ENCODE data around the gene SERPINB1. TPM values are rescaled to one million over a fixed set of nuclear protein-coding genes. Genes with fewer than 3 reads are reported as not detected.

SERPINB1 gene
- 47.3 to 55.2 TPM (median 50.6 TPM) in 5 replicates for total RNA-seq (2022; extraction: Qiagen RNA extraction; ENCODE audit: low read depth)

GRCh38 chr6:2841264-2842138 lies at the start of gene SERPINB1:
Gene SERPINB1, minus strand, starts transcription at chr6:2841863. Its CDS starts 1,277 bp downstream, at chr6:2840586.

Other genes starting within 250 kb of the SERPINB1 start
- gene MYLK4, start 90.9 kb downstream of the SERPINB1 start, total RNA-seq (2022; extraction: Qiagen RNA extraction; ENCODE audit: low read depth), result 0.10 to 0.15 TPM (median 0.12 TPM) in 5 replicates
- gene WRNIP1, start 76.5 kb downstream of the SERPINB1 start, total RNA-seq (2022; extraction: Qiagen RNA extraction; ENCODE audit: low read depth), result 36.5 to 43.9 TPM (median 42.7 TPM) in 5 replicates
- 9.7 to 13.1 TPM (median 13.0 TPM) in 5 replicates for gene SERPINB9, start 61.4 kb upstream of the SERPINB1 start, total RNA-seq (2022; extraction: Qiagen RNA extraction; ENCODE audit: low read depth)
- 138 to 153 TPM (median 144 TPM) in 5 replicates for gene SERPINB6, start 129.7 kb upstream of the SERPINB1 start, total RNA-seq (2022; extraction: Qiagen RNA extraction; ENCODE audit: low read depth)
- 66.7 to 88.7 TPM (median 81.9 TPM) in 5 replicates for gene NQO2, start 158.0 kb upstream of the SERPINB1 start, total RNA-seq (2022; extraction: Qiagen RNA extraction; ENCODE audit: low read depth)
- gene RIPK1, start 226.6 kb upstream of the SERPINB1 start, total RNA-seq (2022; extraction: Qiagen RNA extraction; ENCODE audit: low read depth), result 12.1 to 14.9 TPM (median 12.9 TPM) in 5 replicates